Esophagus squamous epithelium (tissue), 5 donors: ENCODE measurements around the gene MYO3B. TPM values are rescaled to one million over a fixed set of nuclear protein-coding genes. Genes with fewer than 3 reads are reported as not detected.
A peak's percentile ranks its signal among the peaks of the same experiment; 100 is the strongest.

ENCODE experiments used
- DNase-seq: peaks from one replicate; lab custom pipeline; 2025; lab: John Stamatoyannopoulos, UW
- H3K27ac ChIP-seq, 4 donors: fragments of 200-600 bp; sonication (generic); one replicate each; pipeline ENCODE4 v1.5.1; 2016 to 2019; ENCODE audit warnings: mild to moderate bottlenecking in 1 of 4
- H3K27me3 ChIP-seq, 4 donors: fragments of 200-600 bp; sonication (generic); 1 replicate in 3 of 4; 2 replicates in 1 of 4; pipeline versions ENCODE4 v1.5.1 to v1.6.0; 2017 to 2021; ENCODE audit warnings: antibody characterized with exemption in 1 of 4
- H3K36me3 ChIP-seq, 3 donors: fragments of 200-600 bp; sonication (generic); one replicate each; pipeline ENCODE4 v1.5.1; 2016 to 2019
- H3K4me1 ChIP-seq, 3 donors: fragments of 200-600 bp; sonication (generic); one replicate each; pipeline ENCODE4 v1.5.1; 2017 to 2019
- H3K4me3 ChIP-seq, 4 donors: fragments of 200-600 bp; sonication (generic); 1 replicate in 3 of 4; 2 replicates in 1 of 4; pipeline ENCODE4 v1.5.1; 2016 to 2019; ENCODE audit warnings: mild to moderate bottlenecking in 2 of 4, moderate library complexity in 1 of 4
- H3K9me3 ChIP-seq, 3 donors: fragments of 200-600 bp; sonication (generic); one replicate each; pipeline ENCODE4 v1.5.1; 2016 to 2019
- CTCF ChIP-seq, 6 experiments: fragments of 450-650 bp in 4 of 6; fragments of 200-600 bp in 2 of 6; sonication (generic) in 2 of 6; IDR thresholded peaks; one replicate each; pipeline ENCODE4 v1.5.1; 2016 to 2019; ENCODE audit warnings: antibody characterized with exemption in 6 of 6, mild to moderate bottlenecking in 4 of 6, moderate library complexity in 4 of 6
- POLR2A ChIP-seq, 4 donors: fragments of 450-650 bp; IDR thresholded peaks; one replicate each; pipeline ENCODE4 v1.6.1; 2017; ENCODE audit warnings: antibody characterized with exemption in 4 of 4, mild to moderate bottlenecking in 4 of 4, moderate library complexity in 3 of 4
- WGBS, 2 donors: methylation state at CpG; one replicate each; pipeline ENCODE4 v1.1.5; 2018; 5-methylcytosine and 5-hydroxymethylcytosine counted together
- intact Hi-C: fragments of 100-400 bp; cut with DNase I; formaldehyde crosslinking; loops from one replicate; pipeline ENCODE4 v1.15.0; 2022
- total RNA-seq, 4 donors: library from RNA; depleted of rRNA; stranded (reverse); fragments of >200 nt; gene quantifications; one replicate each; pipeline ENCODE4 v1.1.0, GENCODE V29; 2016
- donor health status: DM: yes; HTN: yes; CAD: no.

MYO3B gene, protein sequence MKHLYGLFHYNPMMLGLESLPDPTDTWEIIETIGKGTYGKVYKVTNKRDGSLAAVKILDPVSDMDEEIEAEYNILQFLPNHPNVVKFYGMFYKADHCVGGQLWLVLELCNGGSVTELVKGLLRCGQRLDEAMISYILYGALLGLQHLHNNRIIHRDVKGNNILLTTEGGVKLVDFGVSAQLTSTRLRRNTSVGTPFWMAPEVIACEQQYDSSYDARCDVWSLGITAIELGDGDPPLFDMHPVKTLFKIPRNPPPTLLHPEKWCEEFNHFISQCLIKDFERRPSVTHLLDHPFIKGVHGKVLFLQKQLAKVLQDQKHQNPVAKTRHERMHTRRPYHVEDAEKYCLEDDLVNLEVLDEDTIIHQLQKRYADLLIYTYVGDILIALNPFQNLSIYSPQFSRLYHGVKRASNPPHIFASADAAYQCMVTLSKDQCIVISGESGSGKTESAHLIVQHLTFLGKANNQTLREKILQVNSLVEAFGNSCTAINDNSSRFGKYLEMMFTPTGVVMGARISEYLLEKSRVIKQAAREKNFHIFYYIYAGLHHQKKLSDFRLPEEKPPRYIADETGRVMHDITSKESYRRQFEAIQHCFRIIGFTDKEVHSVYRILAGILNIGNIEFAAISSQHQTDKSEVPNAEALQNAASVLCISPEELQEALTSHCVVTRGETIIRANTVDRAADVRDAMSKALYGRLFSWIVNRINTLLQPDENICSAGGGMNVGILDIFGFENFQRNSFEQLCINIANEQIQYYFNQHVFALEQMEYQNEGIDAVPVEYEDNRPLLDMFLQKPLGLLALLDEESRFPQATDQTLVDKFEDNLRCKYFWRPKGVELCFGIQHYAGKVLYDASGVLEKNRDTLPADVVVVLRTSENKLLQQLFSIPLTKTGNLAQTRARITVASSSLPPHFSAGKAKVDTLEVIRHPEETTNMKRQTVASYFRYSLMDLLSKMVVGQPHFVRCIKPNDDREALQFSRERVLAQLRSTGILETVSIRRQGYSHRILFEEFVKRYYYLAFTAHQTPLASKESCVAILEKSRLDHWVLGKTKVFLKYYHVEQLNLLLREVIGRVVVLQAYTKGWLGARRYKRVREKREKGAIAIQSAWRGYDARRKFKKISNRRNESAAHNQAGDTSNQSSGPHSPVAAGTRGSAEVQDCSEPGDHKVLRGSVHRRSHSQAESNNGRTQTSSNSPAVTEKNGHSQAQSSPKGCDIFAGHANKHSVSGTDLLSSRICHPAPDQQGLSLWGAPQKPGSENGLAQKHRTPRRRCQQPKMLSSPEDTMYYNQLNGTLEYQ (N-terminal part only)
- total RNA-seq = under 1 TPM; 0.15 to 0.38 (median 0.18) TPM

DNA sequence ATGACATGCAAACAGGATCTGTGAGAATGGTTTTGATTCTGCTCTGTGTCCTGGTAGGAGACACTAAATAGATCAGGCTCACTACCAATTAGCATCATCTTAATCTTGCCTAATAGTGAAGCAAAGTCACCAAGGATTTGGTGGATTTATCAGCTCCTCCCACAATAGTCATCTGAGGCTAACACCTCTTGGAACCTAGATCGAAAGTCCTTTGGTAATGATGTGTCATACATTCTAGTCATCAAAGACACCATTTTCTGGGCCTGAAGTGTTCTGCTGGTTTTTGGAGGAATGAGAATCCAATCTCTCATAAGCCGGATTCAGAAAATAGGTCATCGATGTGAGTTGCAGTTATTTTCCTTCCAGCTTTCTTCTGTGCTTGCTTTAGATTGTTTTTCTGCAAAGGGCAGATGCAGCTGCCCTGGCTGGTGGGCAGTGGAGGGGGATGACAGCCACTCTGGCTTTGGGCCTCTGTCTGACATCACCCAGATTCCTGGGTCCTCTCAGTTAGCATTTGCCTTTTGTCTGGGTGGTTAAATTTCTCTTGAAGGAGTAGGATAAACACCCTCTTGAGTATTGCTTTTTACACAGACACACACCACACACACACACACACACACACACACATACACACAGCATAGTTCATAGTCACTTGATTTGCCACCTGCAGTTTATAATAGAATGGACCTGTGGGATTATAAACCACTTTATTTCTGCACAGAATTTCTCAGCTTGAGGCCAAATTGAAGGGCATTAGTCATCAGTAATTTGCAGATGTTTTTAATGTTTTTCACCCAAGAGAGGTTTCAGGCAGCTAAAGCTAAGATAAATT is at the start of gene MYO3B:
TSS of gene MYO3B (plus strand) at position 198 of the 832 bp plus-strand sequence. CDS start at position 339, 141 bp downstream.
- WGBS, 2 donors = 59 to 87% methylated on average over 3 of the region's 3 CpGs
- H3K36me3 ChIP-seq = no peaks in the 10 kb centered on the region
- peaks cover 3 to 26% (median 4%) of the 10 kb centered on the region in 3 donors for H3K4me1 ChIP-seq
- no peaks in the 10 kb centered on the region for H3K27me3 ChIP-seq
- intact Hi-C loops = no loop called here
- no peak for DNase-seq
- H3K4me3 ChIP-seq = no peak within 1 kb of the TSS
- H3K9me3 ChIP-seq = no peaks in the 10 kb centered on the region
- H3K27ac ChIP-seq = peak within 1 kb of the TSS in 2 of 4 donors; percentile 9 to 28
- no peak for TF ChIP-seq CTCF (IDR thresholded peaks at IDR 0.05)
- TF ChIP-seq POLR2A (IDR thresholded peaks at IDR 0.05) = no peak

DNA sequence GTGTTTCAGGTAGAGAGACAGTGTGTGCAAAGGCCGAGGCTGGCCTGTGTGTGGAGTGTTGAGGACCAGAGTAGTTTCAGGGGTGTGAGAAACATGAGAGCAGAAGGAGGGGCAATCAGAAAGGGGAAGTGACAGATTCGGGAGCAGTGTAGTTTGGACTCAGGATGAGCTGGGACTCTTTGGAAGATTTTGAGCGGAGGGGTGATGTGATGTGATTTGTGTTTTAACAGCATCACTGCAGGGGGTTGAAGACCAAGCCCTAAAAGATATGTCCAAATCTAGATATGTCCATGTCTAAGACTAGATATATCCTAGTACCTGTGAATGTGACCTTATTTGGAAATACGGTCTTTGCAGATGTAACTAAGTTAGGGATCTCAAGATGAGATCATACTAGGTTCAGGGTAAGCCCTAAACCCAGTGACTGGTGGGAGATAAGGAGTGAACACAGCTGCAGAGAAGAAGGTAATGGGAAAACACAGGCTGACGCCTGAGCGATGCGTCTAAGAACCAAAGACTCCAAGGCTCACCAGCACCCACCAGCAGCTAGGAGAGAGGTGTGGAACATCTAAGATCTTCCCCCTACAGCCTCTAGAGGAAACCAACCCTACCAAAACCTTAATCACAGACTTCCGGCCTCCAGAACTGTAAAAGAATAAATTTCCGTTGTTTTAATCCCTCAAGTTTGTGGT is 38.5 kb upstream of the MYO3B start:
- H3K4me1 ChIP-seq = no peaks in the 10 kb centered on the region
- no peak overlapping the region for H3K27ac ChIP-seq
- H3K36me3 ChIP-seq = no peaks in the 10 kb centered on the region
- no peaks in the 10 kb centered on the region for H3K9me3 ChIP-seq
- intact Hi-C loops = no loop called here
- H3K4me3 ChIP-seq = no peak overlapping the region
- TF ChIP-seq POLR2A (IDR thresholded peaks at IDR 0.05) (no peak), CTCF (IDR thresholded peaks at IDR 0.05) (no peak)
- WGBS, 2 donors = 79 to 85% methylated on average over 9 of the region's 9 CpGs
- H3K27me3 ChIP-seq = no peaks in the 10 kb centered on the region
- no peak for DNase-seq

GRCh38 chr2:170140561-170140960 is 37.4 kb upstream of the MYO3B start:
- no peaks in the 10 kb centered on the region for H3K9me3 ChIP-seq
- no peaks in the 10 kb centered on the region for H3K36me3 ChIP-seq
- H3K27ac ChIP-seq = no peak overlapping the region
- no peak for DNase-seq
- intact Hi-C loops = no loop called here
- no peaks in the 10 kb centered on the region for H3K27me3 ChIP-seq
- WGBS, 2 donors = 72 to 100% methylated on average over 3 to 5 of the region's 5 CpGs
- no peak for TF ChIP-seq POLR2A (IDR thresholded peaks at IDR 0.05)
- no peak for TF ChIP-seq CTCF (IDR thresholded peaks at IDR 0.05)
- H3K4me3 ChIP-seq = no peak overlapping the region
- no peaks in the 10 kb centered on the region for H3K4me1 ChIP-seq

GRCh38 chr2:170141865-170142264 is 36.1 kb upstream of the MYO3B start:
- no peak for DNase-seq
- H3K4me1 ChIP-seq = no peaks in the 10 kb centered on the region
- H3K27me3 ChIP-seq = no peaks in the 10 kb centered on the region
- intact Hi-C loops = no loop called here
- WGBS, 2 donors = 72 to 83% methylated on average over 10 to 11 of the region's 12 CpGs
- H3K36me3 ChIP-seq = no peaks in the 10 kb centered on the region
- H3K9me3 ChIP-seq = no peaks in the 10 kb centered on the region
- no peak overlapping the region for H3K4me3 ChIP-seq
- no peak for TF ChIP-seq CTCF (IDR thresholded peaks at IDR 0.05)
- TF ChIP-seq POLR2A (IDR thresholded peaks at IDR 0.05) = no peak
- no peak overlapping the region for H3K27ac ChIP-seq
